ENCODE results near the gene PRPF18.

DNA sequence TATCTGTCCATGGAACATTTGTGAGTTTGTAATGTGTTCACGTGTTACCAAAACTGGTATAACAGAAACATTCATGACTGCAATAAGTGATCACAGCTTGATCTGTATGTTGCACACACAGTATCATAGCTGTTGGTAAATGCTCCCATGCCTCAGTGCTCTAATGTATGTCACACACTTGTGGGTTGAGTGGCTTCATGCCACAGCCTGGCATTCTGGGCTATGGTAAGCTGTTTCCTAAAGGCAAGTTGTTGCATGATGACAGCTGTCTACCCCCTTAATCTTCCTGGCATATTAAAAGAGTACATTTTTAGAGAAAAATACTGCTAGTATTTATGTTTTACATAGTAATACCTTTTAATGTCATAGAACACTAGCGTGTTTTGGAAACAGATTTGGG, 35.2 kb downstream of the PRPF18 start:
- TF ChIP-seq POLR2A (IDR thresholded peaks at IDR 0.05) = no peak
- TF ChIP-seq, protein P1, sequence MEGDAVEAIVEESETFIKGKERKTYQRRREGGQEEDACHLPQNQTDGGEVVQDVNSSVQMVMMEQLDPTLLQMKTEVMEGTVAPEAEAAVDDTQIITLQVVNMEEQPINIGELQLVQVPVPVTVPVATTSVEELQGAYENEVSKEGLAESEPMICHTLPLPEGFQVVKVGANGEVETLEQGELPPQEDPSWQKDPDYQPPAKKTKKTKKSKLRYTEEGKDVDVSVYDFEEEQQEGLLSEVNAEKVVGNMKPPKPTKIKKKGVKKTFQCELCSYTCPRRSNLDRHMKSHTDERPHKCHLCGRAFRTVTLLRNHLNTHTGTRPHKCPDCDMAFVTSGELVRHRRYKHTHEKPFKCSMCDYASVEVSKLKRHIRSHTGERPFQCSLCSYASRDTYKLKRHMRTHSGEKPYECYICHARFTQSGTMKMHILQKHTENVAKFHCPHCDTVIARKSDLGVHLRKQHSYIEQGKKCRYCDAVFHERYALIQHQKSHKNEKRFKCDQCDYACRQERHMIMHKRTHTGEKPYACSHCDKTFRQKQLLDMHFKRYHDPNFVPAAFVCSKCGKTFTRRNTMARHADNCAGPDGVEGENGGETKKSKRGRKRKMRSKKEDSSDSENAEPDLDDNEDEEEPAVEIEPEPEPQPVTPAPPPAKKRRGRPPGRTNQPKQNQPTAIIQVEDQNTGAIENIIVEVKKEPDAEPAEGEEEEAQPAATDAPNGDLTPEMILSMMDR (IDR thresholded peaks at IDR 0.05) = no peak
